OCI-LY7 (cell line): ENCODE measurements around the gene SELENOI. TPM values are rescaled to one million over a fixed set of nuclear protein-coding genes. Genes with fewer than 3 reads are reported as not detected.

Source experiments
- BruUV-seq: library from RNA; stranded (reverse); fragments of 400-500 nt; replicated peaks from 2 replicates; lab custom pipeline; 2021; lab: Mats Ljungman, UMichigan
- CTCF ChIA-PET: fragments of 300-600 bp; sonication (Branson Sonifier 250); formaldehyde crosslinking; loops from one replicate; lab custom pipeline; 2022; ENCODE audit warnings: antibody characterized with exemption; ENCODE audit not compliant: unreplicated experiment; lab: Charles Lee
- POLR2A ChIA-PET: fragments of 300-600 bp; sonication (Branson Sonifier 250); formaldehyde crosslinking; loops from one replicate; lab custom pipeline; 2022; ENCODE audit warnings: antibody characterized with exemption; lab: Charles Lee
- DNase-seq: peaks from one replicate; pipeline ENCODE4 v3.0.0-alpha.2; 2015; ENCODE audit warnings: low spot score
- H2AFZ ChIP-seq: fragments of 200-600 bp; sonication (generic), shearing (Covaris generic); 2 replicates; pipeline ENCODE4 v1.6.1; 2014; ENCODE audit warnings: mild to moderate bottlenecking, antibody characterized with exemption, low read length, moderate library complexity
- H3K27ac ChIP-seq: fragments of 200-600 bp; sonication (generic); 2 replicates; pipeline ENCODE4 v1.5.1; 2014; ENCODE audit warnings: mixed run types, low read depth, mild to moderate bottlenecking, moderate library complexity, low read length, inconsistent platforms; ENCODE audit not compliant: poor library complexity, severe bottlenecking
- H3K36me3 ChIP-seq: fragments of 200-600 bp; sonication (generic); 2 replicates; pipeline ENCODE4 v1.6.1; 2014; ENCODE audit warnings: mild to moderate bottlenecking, antibody characterized with exemption, low read length, moderate library complexity, mixed read lengths; ENCODE audit not compliant: insufficient read depth
- H3K4me1 ChIP-seq: fragments of 200-600 bp; sonication (generic); 2 replicates; pipeline ENCODE4 v1.5.1; 2014; ENCODE audit warnings: mild to moderate bottlenecking, low read length; ENCODE audit not compliant: insufficient read depth, poor library complexity, severe bottlenecking
- H3K4me2 ChIP-seq: fragments of 200-600 bp; sonication (generic); 2 replicates; pipeline ENCODE4 v1.6.1; 2014; ENCODE audit warnings: mild to moderate bottlenecking, low read length
- H3K4me3 ChIP-seq: fragments of 200-600 bp; sonication (generic); 2 replicates; pipeline ENCODE4 v1.5.1; 2014; ENCODE audit warnings: mild to moderate bottlenecking, low read depth, low read length; ENCODE audit not compliant: poor library complexity, severe bottlenecking
- H3K79me2 ChIP-seq: fragments of 200-600 bp; sonication (generic); 2 replicates; pipeline ENCODE4 v1.6.1; 2016; ENCODE audit warnings: low read depth, mild to moderate bottlenecking, low read length, moderate library complexity, mixed read lengths; ENCODE audit not compliant: insufficient read depth
- H3K9me2 ChIP-seq: fragments of 200-600 bp; sonication (generic); 2 replicates; pipeline ENCODE4 v1.6.1; 2016; ENCODE audit warnings: mild to moderate bottlenecking, low read length, mixed read lengths; ENCODE audit not compliant: insufficient read depth
- H3K9me3 ChIP-seq: fragments of 200-600 bp; sonication (generic); 2 replicates; pipeline ENCODE4 v1.6.1; 2014; ENCODE audit warnings: mild to moderate bottlenecking, mixed run types, low read length, mixed read lengths
- H4K20me1 ChIP-seq: fragments of 200-600 bp; sonication (generic); 2 replicates; pipeline ENCODE4 v1.6.1; 2014; ENCODE audit warnings: mild to moderate bottlenecking, antibody characterized with exemption, low read length, moderate library complexity, mixed read lengths; ENCODE audit not compliant: insufficient read depth
- CTCF ChIP-seq: fragments of 200-600 bp; sonication (generic); conservative IDR thresholded peaks from 2 replicates; pipeline ENCODE4 v1.5.1; 2014; ENCODE audit warnings: mild to moderate bottlenecking, antibody characterized with exemption, low read length, moderate library complexity, mixed read lengths
- EZH2phosphoT487 ChIP-seq: fragments of 200-600 bp; sonication (generic); IDR thresholded peaks from 2 replicates; pipeline ENCODE4 v1.6.1; 2018; ENCODE audit warnings: low read depth, borderline replicate concordance, mild to moderate bottlenecking, mixed run types, antibody characterized with exemption, low read length, moderate library complexity, mixed read lengths
- intact Hi-C: fragments of 100-400 bp; cut with micrococcal nuclease; formaldehyde crosslinking; loops from one replicate; pipeline ENCODE4 v1.10.0; 2022; ENCODE audit not compliant: unreplicated experiment
- total RNA-seq, 2 experiments: library from RNA; depleted of rRNA in 1 of 2; stranded (reverse); fragments of >200 nt in 1 of 2; shearing (Covaris generic) in 1 of 2; gene quantifications; 2 replicates each; pipeline ENCODE4 v1.2.3, GENCODE V29; 2014 to 2022

Gene SELENOI
- total RNA-seq, 2 experiments from 2014 or later = 29.0 to 53.1 TPM

GRCh38 chr2:26410764-26411243 is 64.9 kb downstream of the SELENOI start:
- Histone ChIP-seq H3K9me2 (no peaks in the 10 kb centered on the region), H2AFZ (no peak overlapping the region), H3K36me3 (no peaks in the 10 kb centered on the region), H3K4me2 (no peak overlapping the region), H3K4me1 (no peaks in the 10 kb centered on the region), H3K79me2 (no peaks in the 10 kb centered on the region), H3K4me3 (no peak overlapping the region), H4K20me1 (no peaks in the 10 kb centered on the region; the same call in 1 of the 2 replicates), H3K27ac (no peak overlapping the region), H3K9me3 (no peaks in the 10 kb centered on the region)
- no TSS peak for BruUV-seq
- DNase-seq = no peak
- POLR2A ChIA-PET = no interaction called here
- TF ChIP-seq EZH2phosphoT487 (no peak), CTCF (no peak)
- intact Hi-C loops = no loop called here
- CTCF ChIA-PET = no interaction called here

GRCh38 chr2:26411419-26411818 is 65.5 kb downstream of the SELENOI start:
- BruUV-seq = no TSS peak
- H3K36me3 ChIP-seq = no peaks in the 10 kb centered on the region
- H3K27ac ChIP-seq = no peak overlapping the region
- H3K9me3 ChIP-seq = no peaks in the 10 kb centered on the region
- peak overlapping the region; percentile 47; the same call in 1 of the 2 replicates for H3K4me2 ChIP-seq
- H2AFZ ChIP-seq = no peak overlapping the region
- no peaks in the 10 kb centered on the region for H3K4me1 ChIP-seq
- ChIA-PET CTCF (no interaction called here), POLR2A (no interaction called here)
- intact Hi-C loops = no loop called here
- H3K79me2 ChIP-seq = no peaks in the 10 kb centered on the region
- H3K9me2 ChIP-seq = no peaks in the 10 kb centered on the region
- no peaks in the 10 kb centered on the region; the same call in 1 of the 2 replicates for H4K20me1 ChIP-seq
- no peak for DNase-seq
- H3K4me3 ChIP-seq = no peak overlapping the region
- TF ChIP-seq CTCF (no peak), EZH2phosphoT487 (no peak)

- H3K4me1 ChIP-seq = no peaks in the 10 kb centered on the region
- no TSS peak for BruUV-seq
- no peaks in the 10 kb centered on the region for H3K79me2 ChIP-seq
- peak overlapping the region; percentile 39; the same call in 1 of the 2 replicates for H2AFZ ChIP-seq
- no peak overlapping the region for H3K27ac ChIP-seq
- TF ChIP-seq CTCF (no peak), EZH2phosphoT487 (no peak)
- ChIA-PET CTCF (no interaction called here), POLR2A (no interaction called here)
- no peaks in the 10 kb centered on the region; the same call in 1 of the 2 replicates for H4K20me1 ChIP-seq
- peak overlapping the region; percentile 36 for H3K4me3 ChIP-seq
- H3K36me3 ChIP-seq = no peaks in the 10 kb centered on the region
- intact Hi-C loops = no loop called here
- H3K4me2 ChIP-seq = peak overlapping the region; percentile 47; the same call in 1 of the 2 replicates
- no peaks in the 10 kb centered on the region for H3K9me3 ChIP-seq
- no peaks in the 10 kb centered on the region for H3K9me2 ChIP-seq
- no peak for DNase-seq
These were observed 66.2 kb downstream of the SELENOI start for GRCh38 chr2:26412091-26412673.
